Activated CD4-positive, alpha-beta T cell treated with anti-CD3 and anti-CD28 coated beads for 24 hours (primary cell): ENCODE measurements around the gene IL17F.
"Not testable (repeated sequence)": the region's sequence is repeated elsewhere in the genome, so short reads cannot be mapped to it uniquely, and the experiment has no call there.

ENCODE experiments used
- DNase-seq, 2 donors: peaks; one replicate each; pipeline ENCODE4 v3.0.0-alpha.2; 2020; ENCODE audit warnings: low read depth in 2 of 2

Gene IL17F

DNA sequence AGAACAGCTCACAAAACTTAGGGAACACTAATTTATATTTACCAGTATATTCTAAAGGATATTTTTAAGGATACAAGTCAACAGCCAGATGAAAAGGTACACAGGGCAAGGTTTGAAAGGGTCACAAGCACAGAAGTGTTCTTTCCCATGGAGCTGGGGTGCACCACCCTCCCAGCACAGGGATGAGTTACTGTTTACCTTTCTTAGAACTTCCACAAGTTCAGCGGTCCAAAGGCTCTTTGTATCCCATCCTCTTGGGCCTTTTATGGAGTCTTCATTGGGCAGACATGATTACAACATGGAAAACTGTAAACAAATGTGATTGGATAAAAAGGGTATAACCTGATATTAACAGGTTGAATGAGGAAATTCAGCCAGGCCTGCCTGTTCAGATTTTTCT is 1.1 kb upstream of the IL17F start:
- no peak for DNase-seq

DNA sequence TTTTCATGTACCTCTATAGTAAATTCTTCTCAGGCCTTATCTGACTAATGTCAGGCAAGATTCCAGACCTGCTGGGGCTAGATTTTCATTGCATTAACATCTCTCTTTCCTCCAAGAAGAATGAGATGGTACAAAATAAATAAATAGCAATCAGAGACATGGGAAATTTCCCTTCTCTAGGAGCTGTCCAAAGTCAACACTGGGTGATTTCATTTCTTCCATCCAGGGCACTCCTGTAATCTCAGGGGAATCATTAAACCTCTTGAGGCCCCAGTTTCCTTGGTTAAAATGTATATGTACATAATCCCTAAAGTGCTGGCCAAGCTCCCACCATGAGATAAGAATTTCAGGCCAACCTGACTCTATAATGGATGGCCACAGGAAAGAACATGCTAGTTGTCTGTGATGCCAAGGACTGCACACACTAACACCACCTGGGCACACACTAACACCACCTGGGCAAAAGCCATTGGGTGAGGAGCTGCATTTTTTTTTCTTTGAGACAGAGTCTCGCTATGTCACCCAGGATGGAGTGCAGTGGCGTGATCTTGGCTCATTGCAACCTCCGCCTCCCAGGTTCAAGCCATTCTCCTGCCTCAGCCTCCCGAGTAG is 912 bp downstream of the IL17F start:
- no peak for DNase-seq

DNA sequence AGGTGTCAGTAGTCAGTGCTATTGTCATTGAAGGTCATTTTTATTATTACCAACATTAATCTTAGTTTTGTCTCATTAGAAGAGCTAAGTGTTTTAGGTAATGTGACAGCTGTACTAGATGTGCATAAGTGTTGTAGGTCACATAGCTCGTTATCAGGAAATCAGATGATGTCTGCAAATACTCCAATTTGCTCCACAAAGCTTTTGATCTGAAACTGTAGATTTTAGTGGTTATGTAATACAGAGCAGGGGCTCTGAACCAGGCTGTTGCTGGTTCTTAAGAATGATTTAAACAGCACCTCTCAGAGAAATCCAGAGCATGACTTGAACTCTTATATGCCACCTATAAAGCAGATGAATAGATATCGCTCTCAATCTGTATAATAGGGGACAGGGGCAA is 2.5 kb downstream of the IL17F start:
- no peak for DNase-seq

- DNase-seq: peak in 1 of 2 donors; percentile 14
These were observed 10.1 kb downstream of the IL17F start for GRCh38 chr6:52233975-52234823.

DNA sequence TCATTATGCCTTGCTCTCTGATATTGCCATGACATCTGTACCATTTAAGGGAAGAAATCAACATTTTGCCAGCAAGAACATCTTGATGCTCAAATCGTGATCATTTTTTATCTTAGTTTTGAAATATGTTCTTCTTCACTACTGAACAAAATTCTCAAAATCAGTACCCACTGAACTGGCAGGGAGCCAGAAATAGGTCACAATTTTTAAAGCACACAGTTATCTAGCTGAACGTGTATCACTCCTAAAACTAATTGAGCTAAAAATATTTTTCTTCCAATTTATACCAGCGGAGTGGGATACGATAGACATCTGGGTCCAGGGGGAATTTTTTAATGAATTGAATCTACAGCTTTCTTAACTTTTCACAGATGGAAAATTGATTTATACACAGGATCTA is 11.3 kb downstream of the IL17F start:
- no peak for DNase-seq

- no peak for DNase-seq
These were observed 12.7 kb downstream of the IL17F start for GRCh38 chr6:52231406-52232127.

GRCh38 chr6:52230685-52231084 is 13.6 kb downstream of the IL17F start:
- DNase-seq: no peak

DNA sequence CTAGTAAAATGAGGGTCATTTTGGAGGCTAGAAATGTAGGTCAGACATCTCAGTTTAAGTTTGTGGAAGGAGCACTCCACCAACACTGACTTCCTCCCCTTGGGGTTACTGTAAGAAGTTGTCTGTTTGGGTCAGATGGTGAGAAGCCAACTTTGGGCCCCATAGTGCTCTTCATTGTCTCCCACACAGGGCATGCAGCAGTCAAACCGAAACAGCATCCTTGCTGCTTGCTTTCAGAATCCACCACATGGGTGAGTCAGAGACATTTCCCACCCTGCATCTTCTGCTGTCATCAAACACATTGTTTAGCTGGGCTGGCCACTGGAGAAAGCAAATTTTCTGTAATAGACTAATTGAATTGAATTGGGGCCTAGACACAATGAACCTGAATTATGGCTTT is 16.8 kb downstream of the IL17F start:
- peak; percentile 39 to 56 for DNase-seq

DNA sequence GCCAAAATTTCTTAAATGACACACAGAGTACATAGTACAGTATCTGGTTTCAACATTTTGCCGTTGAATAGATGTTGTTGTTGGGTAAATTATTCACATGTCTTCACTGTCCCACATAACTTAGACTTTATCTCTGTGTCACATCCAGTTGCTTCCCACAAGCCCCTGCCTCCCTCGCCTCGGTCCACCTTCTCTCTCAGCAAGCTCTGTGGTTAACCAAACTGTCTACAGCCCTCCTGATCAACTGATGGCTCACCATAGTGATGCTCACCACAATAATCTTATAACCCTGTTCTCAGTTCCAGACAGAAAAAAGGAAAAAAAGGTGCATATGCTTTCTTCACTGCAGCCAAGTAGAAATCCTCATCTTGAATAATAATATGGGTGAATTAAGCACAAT is 23.0 kb downstream of the IL17F start:
- DNase-seq: peak in 1 of 2 donors; percentile 17

DNA sequence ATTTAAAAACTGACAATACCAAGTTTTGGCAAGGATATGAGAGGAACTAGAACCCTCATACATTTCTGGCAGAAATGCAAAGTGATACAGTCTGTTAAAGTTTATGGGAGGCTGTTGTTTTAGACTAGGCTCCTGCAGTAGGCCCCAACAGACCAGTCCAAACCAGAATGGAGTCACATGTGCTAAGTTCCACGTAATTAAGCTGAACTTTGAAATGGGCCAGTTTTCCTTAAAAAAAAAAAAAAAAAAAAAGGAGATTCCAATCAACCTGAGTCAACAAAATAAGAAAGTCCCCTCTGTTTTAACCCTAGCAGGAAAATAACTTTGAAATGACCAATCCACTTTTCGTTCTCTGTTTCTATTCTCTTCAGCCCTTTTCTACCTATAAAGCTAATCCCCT is 26.5 kb downstream of the IL17F start:
- no peak for DNase-seq

DNA sequence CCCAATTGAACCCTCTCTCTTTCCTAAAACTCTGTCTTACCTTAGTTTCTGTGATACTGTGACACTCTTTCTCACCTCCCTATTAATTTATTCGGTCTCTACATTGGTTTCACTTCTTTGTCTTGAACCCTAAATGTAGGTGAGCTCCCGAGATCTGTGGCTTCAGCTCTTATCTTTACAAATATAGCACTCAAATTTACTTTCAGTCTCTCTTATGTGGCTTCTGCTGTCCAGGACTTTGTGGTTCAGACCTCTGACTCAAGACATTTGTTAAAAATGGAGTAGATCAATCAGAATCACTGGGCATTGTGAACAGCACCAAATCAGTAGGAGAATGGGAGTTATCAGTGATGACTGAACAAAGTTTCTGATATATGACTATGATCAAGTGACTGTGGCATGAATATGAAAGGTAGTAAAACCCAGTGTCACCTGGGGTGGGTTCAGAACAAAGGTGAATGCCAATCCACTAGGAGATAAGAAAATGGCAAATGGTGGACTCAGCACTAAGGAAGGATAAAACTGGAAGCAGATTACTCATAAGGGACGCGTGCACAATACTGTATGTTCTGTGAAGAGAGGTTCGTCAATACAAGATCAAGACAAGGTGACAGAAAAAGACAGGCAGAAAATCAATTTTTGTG is 27.2 kb downstream of the IL17F start:
- DNase-seq: no peak

- no peak for DNase-seq
These were observed 28.5 kb downstream of the IL17F start for GRCh38 chr6:52215787-52216186.

DNA sequence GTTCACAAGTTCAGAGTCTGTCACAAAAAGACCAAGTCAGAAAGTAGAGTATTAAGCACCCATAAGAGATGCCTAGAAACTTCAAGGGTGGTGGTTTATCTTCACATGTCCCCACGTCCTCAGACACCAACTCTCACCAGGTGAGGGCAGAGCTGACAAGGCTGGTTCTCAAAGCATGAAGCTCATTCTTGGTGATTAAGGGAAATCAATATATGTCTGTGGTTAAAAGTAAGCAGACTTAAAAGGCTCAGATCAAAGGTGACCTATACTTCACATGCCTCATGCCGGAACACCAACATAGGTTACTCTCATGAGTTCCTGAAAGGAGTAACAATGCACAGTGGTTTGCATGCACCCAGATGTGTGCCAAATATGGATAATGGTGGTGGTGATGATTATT is 31.2 kb downstream of the IL17F start:
- no peak for DNase-seq

DNA sequence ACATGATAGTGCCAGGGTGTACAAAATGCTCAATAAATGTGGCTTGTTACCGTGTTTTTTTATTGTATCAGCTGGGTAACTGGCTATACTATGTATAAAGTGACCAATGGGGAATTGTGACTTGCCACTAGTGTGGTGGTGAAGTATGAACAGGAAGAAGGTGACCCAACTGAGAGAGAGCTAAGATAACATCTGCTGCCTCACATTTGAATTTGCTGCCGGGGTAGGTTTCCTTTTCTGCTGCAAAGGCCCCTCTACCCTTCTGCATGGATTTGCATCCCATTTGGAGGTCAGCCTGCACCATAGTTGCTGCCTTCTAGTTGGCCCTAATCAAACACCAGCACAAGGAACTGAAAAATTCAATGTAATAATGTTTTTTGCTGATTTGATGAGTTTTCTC is 34.1 kb downstream of the IL17F start:
- DNase-seq: no peak

- no peak for DNase-seq
These were observed 34.5 kb downstream of the IL17F start for GRCh38 chr6:52209770-52210169.

GRCh38 chr6:52208612-52209011 is 35.7 kb downstream of the IL17F start:
- DNase-seq: no peak

- DNase-seq: no peak
These were observed 37.2 kb downstream of the IL17F start for GRCh38 chr6:52207066-52207465.

- no peak for DNase-seq
These were observed 42.8 kb downstream of the IL17F start for GRCh38 chr6:52201493-52201892.

DNA sequence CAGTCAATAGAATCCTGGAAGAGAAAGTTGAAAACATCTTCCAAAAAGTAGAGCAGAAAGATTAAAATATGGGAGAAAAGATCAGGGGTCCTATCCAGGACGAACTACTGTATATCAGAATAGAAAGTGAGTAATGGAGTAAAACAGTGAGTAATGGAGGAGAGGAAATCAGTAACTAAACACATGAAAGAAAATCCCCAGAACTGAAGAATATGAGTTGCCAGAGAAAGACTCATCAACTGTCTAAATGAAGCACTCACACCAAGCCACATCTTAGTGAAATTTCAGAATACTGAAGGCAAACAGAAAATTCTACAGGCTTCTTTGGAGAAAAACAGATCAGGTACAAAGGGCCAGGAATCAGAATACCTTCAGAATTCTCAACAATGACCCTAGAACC is 43.3 kb downstream of the IL17F start:
- DNase-seq: no peak

DNA sequence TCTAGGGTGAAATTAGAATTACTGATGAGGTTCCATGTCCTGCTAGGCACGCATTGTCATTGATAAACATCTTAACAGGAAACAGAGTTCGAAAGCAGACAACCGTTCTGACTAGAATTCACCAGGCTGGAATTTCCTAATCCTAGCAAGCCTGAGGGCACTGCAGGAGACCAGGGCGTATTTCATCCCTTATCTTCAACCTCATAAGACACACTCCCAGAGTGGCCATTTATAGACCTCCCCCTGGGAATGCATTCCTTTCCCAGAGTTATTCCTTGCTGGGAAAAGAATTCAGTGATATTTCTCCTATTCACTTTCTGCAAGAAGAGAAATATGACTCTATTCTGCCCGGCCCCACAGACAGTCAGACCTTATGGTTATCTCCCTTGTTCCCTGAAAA is 44.2 kb downstream of the IL17F start:
- not testable (repeated sequence) for DNase-seq

DNA sequence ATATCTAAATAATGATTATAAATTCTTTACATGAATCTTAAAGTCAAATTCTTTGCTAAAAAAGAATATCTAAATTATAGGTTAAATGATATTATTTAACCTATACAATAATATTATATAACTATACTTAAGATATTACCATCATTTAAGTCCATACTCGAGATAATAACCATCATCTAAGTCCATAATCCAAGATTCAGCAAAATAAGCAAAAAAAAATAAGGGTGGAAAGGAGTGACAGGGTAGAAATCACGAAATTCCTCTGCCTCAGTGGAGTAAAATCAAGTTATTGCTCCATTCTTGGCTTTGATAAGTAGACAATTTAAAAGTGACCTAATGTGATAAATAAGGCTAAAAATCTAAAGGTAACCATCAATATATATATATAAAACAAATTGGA is 48.4 kb downstream of the IL17F start:
- DNase-seq: no peak

DNA sequence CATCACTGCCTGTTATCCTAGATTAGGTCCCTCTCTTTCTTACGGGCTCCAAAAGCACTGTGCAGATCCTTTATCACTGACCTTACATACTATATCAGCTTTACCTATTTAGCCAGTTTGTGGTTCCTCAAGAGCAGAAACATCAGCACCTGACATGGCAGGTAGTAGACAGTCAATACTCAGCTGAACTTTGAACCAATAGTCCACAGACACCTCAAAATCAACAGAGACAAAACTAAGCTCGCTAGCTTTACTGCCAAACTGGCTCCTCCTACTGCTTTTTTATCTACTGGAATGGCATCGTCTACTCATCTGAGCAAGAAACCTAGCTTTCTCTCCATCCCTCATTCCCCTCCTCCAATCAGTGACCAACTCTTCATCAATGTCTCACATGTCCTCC is 52.5 kb downstream of the IL17F start:
- DNase-seq: no peak
